Fibroblast of villous mesenchyme (primary cell): Measurements from ENCODE around the gene ARHGEF11. TPM values are rescaled to one million over a fixed set of nuclear protein-coding genes. Genes with fewer than 3 reads are reported as not detected.

ENCODE experiments used
- DNase-seq: peaks from one replicate; pipeline ENCODE4 v3.0.0-alpha.2; 2010; ENCODE audit warnings: low read depth
- H3K4me3 ChIP-seq: 2 replicates; pipeline ENCODE4 v1.5.1; 2011; ENCODE audit warnings: low read depth, mild to moderate bottlenecking, low read length
- total RNA-seq: library from RNA; depleted of rRNA; stranded (reverse); fragments of >200 nt; gene quantifications from 2 replicates; pipeline ENCODE4 v1.2.3, GENCODE V29; 2012
- TF ChIP-seq, protein P1 (sequence below): IDR thresholded peaks from 2 replicates; pipeline ENCODE4 v1.5.1; 2012; ENCODE audit warnings: low read depth, mild to moderate bottlenecking, low read length; ENCODE audit not compliant: insufficient read depth

Gene ARHGEF11
- total RNA-seq, 1 donor, result 34.1 TPM

DNA sequence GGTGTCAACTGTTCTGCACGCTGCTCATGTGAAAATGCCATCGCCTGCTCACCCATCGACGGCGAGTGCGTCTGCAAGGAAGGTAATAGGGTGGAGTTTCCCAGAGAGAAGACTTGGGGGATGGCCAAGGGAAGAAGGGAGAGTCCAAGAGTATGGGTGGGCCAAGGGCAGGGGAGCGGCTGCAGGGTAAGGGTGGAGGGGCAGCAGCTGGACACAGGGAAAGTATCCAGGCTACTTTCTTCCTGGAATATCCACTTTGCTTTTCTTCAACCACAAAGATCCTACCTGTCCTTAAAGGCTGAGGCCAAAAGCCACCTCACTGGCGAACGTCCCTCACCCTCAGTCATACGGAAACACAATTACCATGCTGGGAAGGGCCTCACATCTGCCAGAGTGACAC lies 136.6 kb downstream of the ARHGEF11 start:
- no peak for DNase-seq
- no peak overlapping the region for H3K4me3 ChIP-seq
- TF ChIP-seq, protein P1, sequence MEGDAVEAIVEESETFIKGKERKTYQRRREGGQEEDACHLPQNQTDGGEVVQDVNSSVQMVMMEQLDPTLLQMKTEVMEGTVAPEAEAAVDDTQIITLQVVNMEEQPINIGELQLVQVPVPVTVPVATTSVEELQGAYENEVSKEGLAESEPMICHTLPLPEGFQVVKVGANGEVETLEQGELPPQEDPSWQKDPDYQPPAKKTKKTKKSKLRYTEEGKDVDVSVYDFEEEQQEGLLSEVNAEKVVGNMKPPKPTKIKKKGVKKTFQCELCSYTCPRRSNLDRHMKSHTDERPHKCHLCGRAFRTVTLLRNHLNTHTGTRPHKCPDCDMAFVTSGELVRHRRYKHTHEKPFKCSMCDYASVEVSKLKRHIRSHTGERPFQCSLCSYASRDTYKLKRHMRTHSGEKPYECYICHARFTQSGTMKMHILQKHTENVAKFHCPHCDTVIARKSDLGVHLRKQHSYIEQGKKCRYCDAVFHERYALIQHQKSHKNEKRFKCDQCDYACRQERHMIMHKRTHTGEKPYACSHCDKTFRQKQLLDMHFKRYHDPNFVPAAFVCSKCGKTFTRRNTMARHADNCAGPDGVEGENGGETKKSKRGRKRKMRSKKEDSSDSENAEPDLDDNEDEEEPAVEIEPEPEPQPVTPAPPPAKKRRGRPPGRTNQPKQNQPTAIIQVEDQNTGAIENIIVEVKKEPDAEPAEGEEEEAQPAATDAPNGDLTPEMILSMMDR, result no peak

DNA sequence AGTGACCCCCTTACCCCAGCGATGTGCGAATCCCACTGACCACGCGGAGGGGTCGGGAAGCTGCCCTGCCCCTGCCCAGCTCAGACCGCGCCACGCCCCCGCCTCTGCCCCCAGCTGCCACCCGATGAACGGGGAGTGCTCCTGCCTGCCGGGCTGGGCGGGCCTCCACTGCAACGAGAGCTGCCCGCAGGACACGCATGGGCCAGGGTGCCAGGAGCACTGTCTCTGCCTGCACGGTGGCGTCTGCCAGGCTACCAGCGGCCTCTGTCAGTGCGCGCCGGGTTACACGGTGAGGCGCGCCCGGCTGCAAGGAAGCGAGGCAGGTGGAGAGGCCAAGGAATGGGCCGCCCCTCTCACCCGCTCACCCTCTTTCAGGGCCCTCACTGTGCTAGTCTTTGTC lies 137.0 kb downstream of the ARHGEF11 start:
- no peak for DNase-seq
- no peak overlapping the region for H3K4me3 ChIP-seq
- TF ChIP-seq, protein P1, result no peak

DNA sequence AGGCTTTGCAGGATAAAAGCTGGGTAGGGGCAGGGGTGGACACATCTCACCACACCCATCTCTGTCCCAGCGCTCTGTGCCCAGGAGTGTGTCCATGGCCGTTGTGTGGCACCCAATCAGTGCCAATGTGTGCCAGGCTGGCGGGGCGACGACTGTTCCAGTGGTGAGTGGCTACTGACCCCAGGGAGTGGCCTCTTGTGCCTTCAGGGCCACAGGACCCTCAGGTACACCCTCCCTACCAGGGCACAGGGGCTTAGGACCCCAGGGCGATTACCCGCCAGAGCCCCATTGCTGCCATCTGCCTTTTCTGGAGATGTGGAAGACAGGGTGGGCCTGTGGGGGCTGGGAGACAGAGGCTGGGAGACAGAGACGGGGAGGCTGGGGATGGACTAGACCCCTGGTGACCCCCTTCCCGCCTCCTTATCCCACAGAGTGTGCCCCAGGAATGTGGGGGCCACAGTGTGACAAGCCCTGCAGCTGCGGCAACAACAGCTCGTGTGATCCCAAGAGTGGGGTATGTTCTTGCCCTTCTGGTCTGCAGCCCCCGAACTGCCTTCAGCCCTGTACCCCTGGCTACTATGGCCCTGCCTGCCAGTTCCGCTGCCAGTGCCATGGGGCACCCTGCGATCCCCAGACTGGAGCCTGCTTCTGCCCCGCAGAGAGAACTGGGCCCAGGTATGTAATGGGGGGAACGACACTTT lies 139.2 kb downstream of the ARHGEF11 start:
- TF ChIP-seq, protein P1, result no peak
- H3K4me3 ChIP-seq, result no peak overlapping the region
- DNase-seq, result no peak

DNA sequence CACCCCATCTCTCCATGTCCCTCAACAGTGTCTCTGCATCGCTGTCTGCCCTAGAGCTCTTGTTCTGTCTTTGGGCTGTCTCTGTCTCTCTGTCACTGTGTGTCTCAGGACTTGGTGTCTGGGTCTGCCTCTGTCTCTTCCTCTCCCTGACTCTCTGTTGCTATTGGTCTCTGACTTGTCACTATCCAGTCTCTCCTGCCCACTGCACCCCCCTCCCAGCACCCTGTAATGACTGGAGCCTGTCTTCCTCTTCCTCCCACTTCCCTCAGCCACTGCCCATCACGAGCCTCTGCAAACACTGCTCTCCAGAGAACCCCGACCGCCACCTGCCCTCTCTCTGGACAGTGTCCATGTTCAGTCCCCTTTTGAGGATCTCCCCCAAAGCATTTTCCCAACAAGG lies 139.9 kb downstream of the ARHGEF11 start:
- TF ChIP-seq, protein P1, result no peak
- no peak for DNase-seq

DNA sequence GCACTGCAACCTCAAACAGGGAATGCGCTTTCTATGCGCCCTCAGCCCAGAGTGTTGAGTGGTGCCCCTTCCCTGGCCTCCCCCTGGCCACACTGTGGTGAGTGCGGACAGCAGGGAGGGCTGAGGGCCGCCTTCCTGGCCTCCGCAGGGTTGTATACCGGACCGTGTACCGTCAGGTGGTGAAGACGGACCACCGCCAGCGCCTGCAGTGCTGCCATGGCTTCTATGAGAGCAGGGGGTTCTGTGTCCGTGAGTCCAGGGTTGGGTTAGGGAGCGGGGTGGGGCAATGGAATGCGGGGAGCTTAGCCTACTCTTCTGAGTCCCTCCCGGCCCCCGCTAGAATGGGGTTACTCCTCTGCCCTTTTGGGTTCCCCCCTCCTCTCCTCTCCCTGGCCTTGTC lies 140.4 kb downstream of the ARHGEF11 start:
- DNase-seq, result no peak
- TF ChIP-seq, protein P1, result no peak
- no peak overlapping the region for H3K4me3 ChIP-seq

More for the DNA sequence above, 139.9 kb downstream of the ARHGEF11 start:
- no peak overlapping the region for H3K4me3 ChIP-seq

DNA sequence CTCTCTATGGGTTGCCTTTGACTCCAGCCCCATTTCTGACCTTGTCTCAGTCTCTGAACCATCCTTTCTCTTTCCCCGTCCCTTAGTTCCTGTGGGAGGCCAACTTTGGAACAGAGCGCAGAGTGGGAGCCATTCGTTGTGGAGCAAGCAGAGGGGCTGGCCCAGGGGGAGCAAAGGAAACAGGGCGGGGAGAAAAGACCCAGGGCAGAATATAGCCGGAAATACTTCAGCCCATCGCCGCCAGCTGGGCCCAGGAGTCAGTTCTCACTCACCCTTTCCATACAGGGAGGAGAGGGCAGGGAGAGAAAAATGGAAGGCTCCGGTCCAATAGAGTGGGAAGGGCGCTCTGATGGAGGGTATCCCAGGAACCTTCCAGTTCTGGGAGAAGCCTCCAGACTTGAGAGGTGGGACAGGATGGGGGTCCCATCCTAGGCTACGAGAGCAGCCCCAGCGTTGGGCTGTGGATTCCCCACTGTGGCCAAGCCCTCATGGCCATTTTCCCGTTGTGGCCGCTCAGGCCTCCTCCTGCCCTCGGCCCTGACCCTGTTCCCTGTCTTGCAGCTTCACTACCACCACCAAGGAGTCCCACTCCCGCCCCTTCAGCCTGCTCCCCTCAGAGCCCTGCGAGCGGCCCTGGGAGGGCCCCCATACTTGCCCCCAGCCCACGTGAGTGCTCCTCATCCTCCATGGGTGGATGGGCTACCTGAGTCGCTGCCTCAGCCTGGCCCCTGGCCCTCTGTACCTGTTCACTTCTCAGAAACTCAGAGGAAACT lies 141.2 kb downstream of the ARHGEF11 start:
- TF ChIP-seq, protein P1, result no peak
- no peak for DNase-seq
- no peak overlapping the region for H3K4me3 ChIP-seq
